ENCODE measurements around the gene TMEM95.

DNA sequence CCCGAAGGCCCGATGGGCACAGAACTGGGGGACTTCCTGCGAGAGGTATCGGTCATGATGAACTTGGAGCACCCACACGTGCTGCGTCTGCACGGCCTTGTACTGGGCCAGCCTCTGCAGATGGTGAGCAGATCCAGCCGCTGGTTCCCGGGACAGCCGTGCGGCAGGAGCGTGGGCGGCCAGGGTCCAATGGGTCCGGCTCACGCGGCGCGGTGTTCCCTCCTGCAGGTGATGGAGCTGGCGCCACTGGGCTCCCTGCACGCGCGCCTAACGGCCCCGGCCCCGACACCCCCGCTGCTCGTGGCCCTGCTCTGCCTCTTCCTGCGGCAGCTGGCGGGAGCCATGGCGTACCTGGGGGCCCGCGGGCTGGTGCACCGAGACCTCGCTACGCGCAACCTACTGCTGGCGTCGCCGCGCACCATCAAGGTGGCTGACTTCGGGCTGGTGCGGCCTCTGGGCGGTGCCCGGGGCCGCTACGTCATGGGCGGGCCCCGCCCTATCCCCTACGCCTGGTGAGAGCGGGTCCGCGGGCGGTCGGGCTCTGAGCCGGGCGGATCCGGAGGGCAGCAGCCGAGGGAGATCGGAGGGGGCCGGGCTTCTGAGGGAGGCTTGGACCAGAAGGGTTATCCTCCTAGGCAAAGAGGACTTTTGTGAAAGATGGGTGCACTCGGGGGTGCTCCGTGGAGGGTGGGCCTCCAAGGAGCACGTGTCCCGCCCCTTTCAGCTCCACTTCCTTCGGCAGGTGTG, 29.0 kb downstream of the TMEM95 start:
- TF ChIP-seq, protein P1, sequence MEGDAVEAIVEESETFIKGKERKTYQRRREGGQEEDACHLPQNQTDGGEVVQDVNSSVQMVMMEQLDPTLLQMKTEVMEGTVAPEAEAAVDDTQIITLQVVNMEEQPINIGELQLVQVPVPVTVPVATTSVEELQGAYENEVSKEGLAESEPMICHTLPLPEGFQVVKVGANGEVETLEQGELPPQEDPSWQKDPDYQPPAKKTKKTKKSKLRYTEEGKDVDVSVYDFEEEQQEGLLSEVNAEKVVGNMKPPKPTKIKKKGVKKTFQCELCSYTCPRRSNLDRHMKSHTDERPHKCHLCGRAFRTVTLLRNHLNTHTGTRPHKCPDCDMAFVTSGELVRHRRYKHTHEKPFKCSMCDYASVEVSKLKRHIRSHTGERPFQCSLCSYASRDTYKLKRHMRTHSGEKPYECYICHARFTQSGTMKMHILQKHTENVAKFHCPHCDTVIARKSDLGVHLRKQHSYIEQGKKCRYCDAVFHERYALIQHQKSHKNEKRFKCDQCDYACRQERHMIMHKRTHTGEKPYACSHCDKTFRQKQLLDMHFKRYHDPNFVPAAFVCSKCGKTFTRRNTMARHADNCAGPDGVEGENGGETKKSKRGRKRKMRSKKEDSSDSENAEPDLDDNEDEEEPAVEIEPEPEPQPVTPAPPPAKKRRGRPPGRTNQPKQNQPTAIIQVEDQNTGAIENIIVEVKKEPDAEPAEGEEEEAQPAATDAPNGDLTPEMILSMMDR (tag by site-specific recombination; IDR thresholded peaks at IDR 0.05) = no peak
- TF ChIP-seq, protein P2, sequence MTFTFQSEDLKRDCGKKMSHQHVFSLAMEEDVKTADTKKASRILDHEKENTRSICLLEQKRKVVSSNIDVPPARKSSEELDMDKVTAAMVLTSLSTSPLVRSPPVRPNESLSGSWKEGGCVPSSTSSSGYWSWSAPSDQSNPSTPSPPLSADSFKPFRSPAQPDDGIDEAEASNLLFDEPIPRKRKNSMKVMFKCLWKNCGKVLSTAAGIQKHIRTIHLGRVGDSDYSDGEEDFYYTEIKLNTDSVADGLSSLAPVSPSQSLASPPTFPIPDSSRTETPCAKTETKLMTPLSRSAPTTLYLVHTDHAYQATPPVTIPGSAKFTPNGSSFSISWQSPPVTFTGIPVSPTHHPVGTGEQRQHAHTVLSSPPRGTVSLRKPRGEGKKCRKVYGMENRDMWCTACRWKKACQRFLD (tag by site-specific recombination; IDR thresholded peaks at IDR 0.05) = no peak
- TF ChIP-seq ZNF549 (tag by site-specific recombination; IDR thresholded peaks at IDR 0.05) = no peak
- TF ChIP-seq, protein P3, sequence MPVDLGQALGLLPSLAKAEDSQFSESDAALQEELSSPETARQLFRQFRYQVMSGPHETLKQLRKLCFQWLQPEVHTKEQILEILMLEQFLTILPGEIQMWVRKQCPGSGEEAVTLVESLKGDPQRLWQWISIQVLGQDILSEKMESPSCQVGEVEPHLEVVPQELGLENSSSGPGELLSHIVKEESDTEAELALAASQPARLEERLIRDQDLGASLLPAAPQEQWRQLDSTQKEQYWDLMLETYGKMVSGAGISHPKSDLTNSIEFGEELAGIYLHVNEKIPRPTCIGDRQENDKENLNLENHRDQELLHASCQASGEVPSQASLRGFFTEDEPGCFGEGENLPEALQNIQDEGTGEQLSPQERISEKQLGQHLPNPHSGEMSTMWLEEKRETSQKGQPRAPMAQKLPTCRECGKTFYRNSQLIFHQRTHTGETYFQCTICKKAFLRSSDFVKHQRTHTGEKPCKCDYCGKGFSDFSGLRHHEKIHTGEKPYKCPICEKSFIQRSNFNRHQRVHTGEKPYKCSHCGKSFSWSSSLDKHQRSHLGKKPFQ (tag by site-specific recombination; IDR thresholded peaks at IDR 0.05) = no peak
- no peak for TF ChIP-seq KLF7 (tag by site-specific recombination; IDR thresholded peaks at IDR 0.05; ENCODE audit: borderline replicate concordance)
- no peak for TF ChIP-seq ZNF133 (tag by site-specific recombination; IDR thresholded peaks at IDR 0.05)
- no peak for TF ChIP-seq ZNF514 (tag by site-specific recombination; IDR thresholded peaks at IDR 0.05)
- no peak for TF ChIP-seq ZNF157 (tag by site-specific recombination; IDR thresholded peaks at IDR 0.05)
- TF ChIP-seq ZNF350 (tag by site-specific recombination; IDR thresholded peaks at IDR 0.05) = no peak
- no peak for TF ChIP-seq ZNF555 (tag by site-specific recombination; conservative IDR thresholded peaks at IDR 0.05)
- TF ChIP-seq ZNF416 (tag by site-specific recombination; IDR thresholded peaks at IDR 0.05) = no peak
